ENCODE measurements around the gene RIN3. TPM values are rescaled to one million over a fixed set of nuclear protein-coding genes. Genes with fewer than 3 reads are reported as not detected.

RIN3 gene
- total RNA-seq, 3 donors from 2014 or later (not counting 1 experiment from before 2014, with no cell fraction given), result 248 to 289 (median 282) TPM

GRCh38 chr14:92665661-92666110, 152.1 kb downstream of the RIN3 start:
- DNase-seq (no peak), ATAC-seq (peak; percentile 21 to 62 (median 37))
- Mint-ChIP-seq H3K4me3 (peak overlapping the region; percentile 68), H3K27me3 (ENCODE audit: low read depth in 2 of 2) (no peaks in the 10 kb centered on the region), H3K4me1 (peaks cover 81 to 90% of the 10 kb centered on the region in 2 donors), H3K9me3 (no peaks in the 10 kb centered on the region), H3K27ac (peak overlapping the region; percentile 96 to 99), H3K36me3 (peaks cover 6% of the 10 kb centered on the region)
- intact Hi-C loops (cut with micrococcal nuclease), result loop anchor here (2.0 kb wide), 1 partner anchor 15 kb away; no protein-coding TSS in a partner anchor
- Histone ChIP-seq H3K27me3 (ENCODE audit: control insufficient read depth, insufficient read depth, low read length) (no peaks in the 10 kb centered on the region), H3K4me3 (ENCODE audit: low read length) (no peak overlapping the region), H3K9me3 (ENCODE audit: control insufficient read depth, insufficient read depth, low read length) (no peaks in the 10 kb centered on the region), H3K4me1 (ENCODE audit: control insufficient read depth, insufficient read depth, low read length) (peaks cover 60% of the 10 kb centered on the region), H3K36me3 (ENCODE audit: control insufficient read depth, insufficient read depth, low read length) (peaks cover 72% of the 10 kb centered on the region), H3K27ac (ENCODE audit: low read length) (peak overlapping the region; percentile 69)
- 8% methylated on average over 6 of the region's 8 CpGs for WGBS (ENCODE audit: insufficient coverage)
- no peak for TF ChIP-seq CTCF (IDR thresholded peaks at IDR 0.05)

- H3K27me3 ChIP-seq (ENCODE audit: control insufficient read depth, insufficient read depth, low read length), result no peaks in the 10 kb centered on the region
- peaks cover 60% of the 10 kb centered on the region for H3K4me1 ChIP-seq (ENCODE audit: control insufficient read depth, insufficient read depth, low read length)
- 83% methylated on average over 9 of the region's 9 CpGs for WGBS (ENCODE audit: insufficient coverage)
- H3K4me1 Mint-ChIP-seq, result peaks cover 82 to 91% of the 10 kb centered on the region in 2 donors
- H3K27ac Mint-ChIP-seq, result peak overlapping the region; percentile 96 to 99
- H3K36me3 Mint-ChIP-seq, result peaks cover 6% of the 10 kb centered on the region
- no peaks in the 10 kb centered on the region for H3K27me3 Mint-ChIP-seq (ENCODE audit: low read depth in 2 of 2)
- no peaks in the 10 kb centered on the region for H3K9me3 Mint-ChIP-seq
- no peak overlapping the region for H3K4me3 ChIP-seq (ENCODE audit: low read length)
- ATAC-seq (no peak), DNase-seq (no peak)
- intact Hi-C loops (cut with micrococcal nuclease), result no loop called here
- peaks cover 72% of the 10 kb centered on the region for H3K36me3 ChIP-seq (ENCODE audit: control insufficient read depth, insufficient read depth, low read length)
- TF ChIP-seq CTCF (IDR thresholded peaks at IDR 0.05), result no peak
- no peaks in the 10 kb centered on the region for H3K9me3 ChIP-seq (ENCODE audit: control insufficient read depth, insufficient read depth, low read length)
- peak overlapping the region; percentile 69 for H3K27ac ChIP-seq (ENCODE audit: low read length)
- peak overlapping the region; percentile 68 for H3K4me3 Mint-ChIP-seq
These were observed 152.7 kb downstream of the RIN3 start for GRCh38 chr14:92666251-92666650.

GRCh38 chr14:92668276-92668973, 154.8 kb downstream of the RIN3 start:
- H3K27me3 ChIP-seq (ENCODE audit: control insufficient read depth, insufficient read depth, low read length), result no peaks in the 10 kb centered on the region
- no peak for ATAC-seq
- peaks cover 54% of the 10 kb centered on the region for H3K4me1 ChIP-seq (ENCODE audit: control insufficient read depth, insufficient read depth, low read length)
- no peak overlapping the region for H3K4me3 ChIP-seq (ENCODE audit: low read length)
- H3K27me3 Mint-ChIP-seq (ENCODE audit: low read depth in 2 of 2), result no peaks in the 10 kb centered on the region
- H3K9me3 ChIP-seq (ENCODE audit: control insufficient read depth, insufficient read depth, low read length), result no peaks in the 10 kb centered on the region
- intact Hi-C loops (cut with micrococcal nuclease), result no loop called here
- peak overlapping the region; percentile 96 to 99 for H3K27ac Mint-ChIP-seq
- H3K36me3 ChIP-seq (ENCODE audit: control insufficient read depth, insufficient read depth, low read length), result peaks cover 63% of the 10 kb centered on the region
- peak overlapping the region; percentile 45 for H3K4me3 Mint-ChIP-seq
- DNase-seq, result no peak
- peaks cover 76 to 88% of the 10 kb centered on the region in 2 donors for H3K4me1 Mint-ChIP-seq
- WGBS (ENCODE audit: insufficient coverage), result 39% methylated on average over 4 of the region's 4 CpGs
- TF ChIP-seq CTCF (IDR thresholded peaks at IDR 0.05), result no peak
- H3K9me3 Mint-ChIP-seq, result no peaks in the 10 kb centered on the region
- H3K27ac ChIP-seq (ENCODE audit: low read length), result peak overlapping the region; percentile 34
- peaks cover 6% of the 10 kb centered on the region for H3K36me3 Mint-ChIP-seq
